Pancreas (tissue), 10 donors: ENCODE measurements around the gene TTC1. TPM values are rescaled to one million over a fixed set of nuclear protein-coding genes. Genes with fewer than 3 reads are reported as not detected.
A peak's percentile ranks its signal among the peaks of the same experiment; 100 is the strongest.

ENCODE experiments used
- ATAC-seq, 4 donors: fragments of 200-7000 bp; cut with Tn5 transposase; one replicate each; pipeline versions ENCODE4 v1.8.0 to v1.9.1; 2020; ENCODE audit warnings: mild to moderate bottlenecking in 4 of 4, moderate library complexity in 4 of 4
- DNase-seq, 6 donors: peaks; one replicate each; pipeline ENCODE4 v3.0.0-alpha.2; 2020
- FAIRE-seq: peaks from 2 replicates; lab custom pipeline; 2012; peaks lifted over from hg19 to GRCh38; lab: Jason Lieb, UNC
- H3K27ac ChIP-seq, 4 donors: fragments of 200-600 bp; sonication (generic); 1 replicate in 3 of 4; 2 replicates in 1 of 4; pipeline versions ENCODE4 v1.5.0 to v1.8.0; 2020
- H3K27me3 ChIP-seq, 4 donors: fragments of 200-600 bp; one replicate each; pipeline ENCODE4 v1.8.0; 2021
- H3K36me3 ChIP-seq, 3 donors: fragments of 200-600 bp; sonication (generic) in 1 of 3; one replicate each; pipeline versions ENCODE4 v1.5.0 to v1.8.0; 2020 to 2021
- H3K4me1 ChIP-seq, 3 donors: fragments of 200-600 bp; one replicate each; pipeline ENCODE4 v1.8.0; 2021
- H3K4me3 ChIP-seq, 4 donors: fragments of 200-600 bp; sonication (generic) in 2 of 4; one replicate each; pipeline versions ENCODE4 v1.5.0 to v1.8.0; 2020 to 2021
- H3K9me3 ChIP-seq, 4 donors: fragments of 200-600 bp; one replicate each; pipeline ENCODE4 v1.8.0; 2021
- WGBS, 2 donors: extraction: QIAGEN DNeasy Blood & Tissue Kit; methylation state at CpG; one replicate each; pipeline ENCODE4 v1.1.7; 2013; 5-methylcytosine and 5-hydroxymethylcytosine counted together
- intact Hi-C, 3 donors: fragments of 100-400 bp; cut with DNase I; formaldehyde crosslinking; loops; one replicate each; pipeline versions ENCODE4 v1.11.1 to v1.14.2; 2022
- polyA plus RNA-seq, 2 donors: library from polyadenylated mRNA; stranded (reverse); fragments of 200-250 nt; gene quantifications; one replicate each; pipeline ENCODE4 v1.2.3, GENCODE V29; 2013
- total RNA-seq, 6 donors: library from RNA; stranded (reverse); fragmentation: NEBNext Ultra II Directional in 4 of 6; extraction: Animal tissue kit (Norgen Biotek cat#: 25700) in 4 of 6; gene quantifications; one replicate each; pipeline versions ENCODE4 v1.2.1 to v1.2.4, GENCODE V29; 2021 to 2023
- TF ChIP-seq, protein P1 (sequence below), 4 donors: fragments of 200-600 bp; sonication (generic) in 3 of 4; IDR thresholded peaks; one replicate each; pipeline versions ENCODE4 v1.5.0 to v1.8.0; 2021; ENCODE audit warnings: antibody characterized with exemption in 4 of 4
- donor health status: healthy with polysubstance abuse.
- donor health status: DM: no; HTN: no; CAD: no; lungs with moderate emphysema.
- donor health status: DM: no; HTN: no; CAD: no.
- donor health status: control.
- donor health status: control.
- donor health status: Bipolar disorder and iron deficiency.
- donor health status: DM: yes; HTN: yes; CAD: no.
- donor health status: DM: no; HTN: no; CAD: no.
- donor health status: DM: no; HTN: no; CAD: no.
- donor health status: DM: yes; HTN: yes; CAD: no.

TTC1 gene
- total and polyA plus RNA-seq, 8 donors, result 9.9 to 27.6 (median 15.6) TPM

GRCh38 chr5:160105686-160106360, 96.9 kb downstream of the TTC1 start:
- DNase-seq (no peak), FAIRE-seq (no peak), ATAC-seq (peak in 3 of 4 donors; percentile 62 to 78 (median 63))
- intact Hi-C loops, result no loop called here
- Histone ChIP-seq H3K4me3 (no peak overlapping the region), H3K9me3 (no peaks in the 10 kb centered on the region), H3K4me1 (peaks cover 0 to 12% (median 7%) of the 10 kb centered on the region in 3 donors), H3K36me3 (no peaks in the 10 kb centered on the region), H3K27ac (peak overlapping the region in 1 of 4 donors; percentile 26), H3K27me3 (no peaks in the 10 kb centered on the region)
- TF ChIP-seq, protein P1, sequence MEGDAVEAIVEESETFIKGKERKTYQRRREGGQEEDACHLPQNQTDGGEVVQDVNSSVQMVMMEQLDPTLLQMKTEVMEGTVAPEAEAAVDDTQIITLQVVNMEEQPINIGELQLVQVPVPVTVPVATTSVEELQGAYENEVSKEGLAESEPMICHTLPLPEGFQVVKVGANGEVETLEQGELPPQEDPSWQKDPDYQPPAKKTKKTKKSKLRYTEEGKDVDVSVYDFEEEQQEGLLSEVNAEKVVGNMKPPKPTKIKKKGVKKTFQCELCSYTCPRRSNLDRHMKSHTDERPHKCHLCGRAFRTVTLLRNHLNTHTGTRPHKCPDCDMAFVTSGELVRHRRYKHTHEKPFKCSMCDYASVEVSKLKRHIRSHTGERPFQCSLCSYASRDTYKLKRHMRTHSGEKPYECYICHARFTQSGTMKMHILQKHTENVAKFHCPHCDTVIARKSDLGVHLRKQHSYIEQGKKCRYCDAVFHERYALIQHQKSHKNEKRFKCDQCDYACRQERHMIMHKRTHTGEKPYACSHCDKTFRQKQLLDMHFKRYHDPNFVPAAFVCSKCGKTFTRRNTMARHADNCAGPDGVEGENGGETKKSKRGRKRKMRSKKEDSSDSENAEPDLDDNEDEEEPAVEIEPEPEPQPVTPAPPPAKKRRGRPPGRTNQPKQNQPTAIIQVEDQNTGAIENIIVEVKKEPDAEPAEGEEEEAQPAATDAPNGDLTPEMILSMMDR (IDR thresholded peaks at IDR 0.05), result no peak
- WGBS, 2 donors, result 79 to 80% methylated on average over 4 of the region's 4 CpGs

GRCh38 chr5:160108124-160108523, 99.2 kb downstream of the TTC1 start:
- ATAC-seq (no peak), FAIRE-seq (no peak), DNase-seq (no peak)
- H3K27ac ChIP-seq, result no peak overlapping the region
- 94 to 95% methylated on average over 2 of the region's 2 CpGs for WGBS, 2 donors
- TF ChIP-seq, protein P1 (IDR thresholded peaks at IDR 0.05), result no peak
- peaks cover 0 to 11% (median 0%) of the 10 kb centered on the region in 3 donors for H3K36me3 ChIP-seq
- H3K4me3 ChIP-seq, result no peak overlapping the region
- no peaks in the 10 kb centered on the region for H3K9me3 ChIP-seq
- H3K4me1 ChIP-seq, result peaks cover 0 to 12% (median under 1%) of the 10 kb centered on the region in 3 donors
- intact Hi-C loops, result no loop called here
- no peaks in the 10 kb centered on the region for H3K27me3 ChIP-seq

Other genes with a start within 250 kb of the TTC1 start
- gene ADRA1B, start 92.7 kb upstream of the TTC1 start, total RNA-seq, result under 1 TPM; 0.12 to 0.32 (median 0.17) TPM
- gene ADRA1B, start 92.7 kb upstream of the TTC1 start, polyA plus RNA-seq, result under 1 TPM; 0.11 to 0.49 TPM
- 10 to 100 TPM in 4 of 6 donors, 1 to 10 TPM in 2; 8.3 to 14.5 (median 11.8) TPM for gene PWWP2A, start 110.3 kb downstream of the TTC1 start, total RNA-seq
- gene PWWP2A, start 110.3 kb downstream of the TTC1 start, polyA plus RNA-seq, result 1 to 10 TPM; 7.9 to 9.7 TPM
- not detected for gene FABP6, start 220.4 kb downstream of the TTC1 start, total RNA-seq
- gene FABP6, start 220.4 kb downstream of the TTC1 start, polyA plus RNA-seq, result not detected